HEK293 (cell line): ENCODE results near the gene MDGA2.

Experiments used
- CTCF ChIA-PET: fragments of 350-600 bp; formaldehyde crosslinking; extraction: SDS; loops from one replicate; lab custom pipeline; 2021; ENCODE audit warnings: antibody characterized with exemption; lab: Yijun Ruan, JAX
- POLR2A ChIA-PET: fragments of 300-600 bp; formaldehyde crosslinking; extraction: SDS; loops from one replicate; lab custom pipeline; 2020; ENCODE audit warnings: antibody characterized with exemption, inconsistent platforms; lab: Yijun Ruan, JAX
- H3K27ac ChIP-seq: fragments of 200-500 bp; sonication (Bioruptor generic); 2 replicates; pipeline ENCODE4 v1.5.1; 2014; ENCODE audit warnings: low read depth, low read length, control low read depth, inconsistent platforms; ENCODE audit errors: extremely low read depth
- H3K36me3 ChIP-seq, 2 experiments: fragments of 200-500 bp in 1 of 2; sonication (Bioruptor generic) in 1 of 2; 1 replicate in 1 of 2; 2 replicates in 1 of 2; pipeline ENCODE4 v1.5.1; 2014 to 2017; ENCODE audit warnings: inconsistent platforms in 2 of 2, low read length in 2 of 2; ENCODE audit not compliant: control insufficient read depth in 2 of 2, insufficient read depth in 1 of 2
- H3K4me1 ChIP-seq: fragments of 200-500 bp; sonication (Bioruptor generic); 2 replicates; pipeline ENCODE4 v1.5.1; 2014; ENCODE audit warnings: mild to moderate bottlenecking, low read length, inconsistent platforms; ENCODE audit not compliant: control insufficient read depth, insufficient read depth
- H3K4me3 ChIP-seq: 2 replicates; pipeline ENCODE4 v1.5.1; 2011; ENCODE audit warnings: low read depth, mild to moderate bottlenecking, control low read depth, low read length, moderate library complexity
- H3K9me3 ChIP-seq: fragments of 200-500 bp; sonication (Bioruptor generic); 2 replicates; pipeline ENCODE4 v1.5.1; 2014; ENCODE audit warnings: low read depth, low read length, inconsistent platforms; ENCODE audit not compliant: control insufficient read depth, insufficient read depth
- ELK4 ChIP-seq: IDR thresholded peaks from 2 replicates; pipeline ENCODE4 v1.6.1; 2011; ENCODE audit warnings: mild to moderate bottlenecking, low read depth, low read length, borderline replicate concordance
- HOXA7 ChIP-seq: sonication (generic); formaldehyde crosslinking; IDR thresholded peaks from 2 replicates; pipeline ENCODE4 v1.8.1; 2022; ENCODE audit warnings: missing genetic modification reagents, borderline replicate concordance
- PATZ1 ChIP-seq: fragments of 450-650 bp; formaldehyde crosslinking; IDR thresholded peaks from 2 replicates; pipeline ENCODE4 v1.5.1; 2016; ENCODE audit warnings: missing biosample characterization, missing genetic modification characterization
- RBAK ChIP-seq: fragments of 450-650 bp; formaldehyde crosslinking; IDR thresholded peaks from 2 replicates; pipeline ENCODE4 v1.5.1; 2016; ENCODE audit warnings: missing biosample characterization, missing genetic modification characterization
- SETDB1 ChIP-seq: IDR thresholded peaks from one replicate; pipeline ENCODE4 v1.6.1; 2017; ENCODE audit warnings: mild to moderate bottlenecking, low read length, moderate library complexity, mixed read lengths; ENCODE audit not compliant: insufficient read length
- TRIM28 ChIP-seq: IDR thresholded peaks from 2 replicates; pipeline ENCODE4 v1.6.1; 2011; ENCODE audit warnings: low read length, control low read depth, borderline replicate concordance
- ZBTB6 ChIP-seq: fragments of 450-650 bp; formaldehyde crosslinking; IDR thresholded peaks from 2 replicates; pipeline ENCODE4 v1.5.1; 2017; ENCODE audit warnings: missing biosample characterization, missing genetic modification characterization
- ZEB2 ChIP-seq: fragments of 450-650 bp; formaldehyde crosslinking; IDR thresholded peaks from 2 replicates; pipeline ENCODE4 v1.5.1; 2016; ENCODE audit warnings: missing biosample characterization, missing genetic modification characterization
- ZFP37 ChIP-seq: fragments of 450-650 bp; formaldehyde crosslinking; IDR thresholded peaks from 2 replicates; pipeline ENCODE4 v1.5.1; 2016; ENCODE audit warnings: missing biosample characterization, missing genetic modification characterization
- ZNF114 ChIP-seq: fragments of 450-650 bp; formaldehyde crosslinking; IDR thresholded peaks from 2 replicates; pipeline ENCODE4 v1.5.0; 2017; ENCODE audit warnings: missing biosample characterization, missing genetic modification characterization
- ZNF292 ChIP-seq: fragments of 450-650 bp; formaldehyde crosslinking; IDR thresholded peaks from 2 replicates; pipeline ENCODE4 v1.5.1; 2016; ENCODE audit warnings: low read depth, missing biosample characterization, missing genetic modification characterization, borderline replicate concordance
- ZNF449 ChIP-seq: fragments of 450-650 bp; formaldehyde crosslinking; IDR thresholded peaks from 2 replicates; pipeline ENCODE4 v1.5.1; 2017; ENCODE audit warnings: missing biosample characterization, mild to moderate bottlenecking, missing genetic modification characterization, moderate library complexity
- ZNF585B ChIP-seq: fragments of 450-650 bp; formaldehyde crosslinking; IDR thresholded peaks from 2 replicates; pipeline ENCODE4 v1.5.1; 2016; ENCODE audit warnings: missing biosample characterization, missing genetic modification characterization
- ZNF623 ChIP-seq: fragments of 450-650 bp; formaldehyde crosslinking; IDR thresholded peaks from 2 replicates; pipeline ENCODE4 v1.5.1; 2016; ENCODE audit warnings: missing biosample characterization, missing genetic modification characterization
- ZSCAN23 ChIP-seq: fragments of 450-650 bp; formaldehyde crosslinking; IDR thresholded peaks from 2 replicates; pipeline ENCODE4 v1.5.1; 2016; ENCODE audit warnings: missing biosample characterization, missing genetic modification characterization
- ZSCAN30 ChIP-seq: fragments of 450-650 bp; IDR thresholded peaks from 2 replicates; pipeline ENCODE4 v1.5.1; 2018; ENCODE audit warnings: missing biosample characterization, mild to moderate bottlenecking, missing genetic modification characterization, moderate library complexity
- TF ChIP-seq, protein P1 (sequence below): fragments of 450-650 bp; formaldehyde crosslinking; IDR thresholded peaks from 2 replicates; pipeline ENCODE4 v1.5.1; 2017; ENCODE audit warnings: missing biosample characterization, missing genetic modification characterization
- TF ChIP-seq, protein P2 (sequence below): fragments of 450-650 bp; formaldehyde crosslinking; conservative IDR thresholded peaks from 2 replicates; pipeline ENCODE4 v1.5.1; 2016; ENCODE audit warnings: low read depth, missing biosample characterization, missing genetic modification characterization

Gene MDGA2

DNA sequence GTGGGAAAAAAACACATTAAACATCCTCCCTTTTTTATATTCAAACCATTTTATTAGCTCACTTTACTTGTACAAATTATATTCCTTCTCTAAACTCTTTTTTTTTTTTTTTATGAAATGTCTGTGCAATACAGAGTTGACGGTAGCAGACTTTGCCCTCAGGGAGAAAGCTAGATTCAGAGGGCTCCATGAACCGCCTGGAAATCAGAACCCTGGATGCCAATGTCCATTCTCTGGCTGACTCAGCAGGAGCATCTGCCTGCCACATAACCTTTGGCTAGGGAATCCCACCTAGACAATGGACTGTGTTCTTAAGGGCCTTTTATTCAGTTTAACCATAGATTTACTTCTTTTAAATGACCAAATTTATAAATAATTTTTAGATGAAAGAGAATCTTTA is 467.0 kb downstream of the MDGA2 start:
- POLR2A ChIA-PET, result no interaction called here
- no peaks in the 10 kb centered on the region for H3K4me1 ChIP-seq
- H3K4me3 ChIP-seq, result no peak overlapping the region
- H3K36me3 ChIP-seq, result no peaks in the 10 kb centered on the region; a peak in 1 of 3 replicates
- CTCF ChIA-PET, result no interaction called here
- no peaks in the 10 kb centered on the region for H3K9me3 ChIP-seq
- no peak overlapping the region for H3K27ac ChIP-seq
- no peak for TF ChIP-seq ZFP37 (tag by site-specific recombination)
- no peak for TF ChIP-seq ZNF292 (tag by site-specific recombination)
- TF ChIP-seq PATZ1, result no peak
- no peak for TF ChIP-seq ZNF585B
- no peak for TF ChIP-seq ELK4
- TF ChIP-seq RBAK, result no peak
- TF ChIP-seq ZNF623, result no peak
- TF ChIP-seq ZSCAN23, result no peak
- TF ChIP-seq, protein P1, sequence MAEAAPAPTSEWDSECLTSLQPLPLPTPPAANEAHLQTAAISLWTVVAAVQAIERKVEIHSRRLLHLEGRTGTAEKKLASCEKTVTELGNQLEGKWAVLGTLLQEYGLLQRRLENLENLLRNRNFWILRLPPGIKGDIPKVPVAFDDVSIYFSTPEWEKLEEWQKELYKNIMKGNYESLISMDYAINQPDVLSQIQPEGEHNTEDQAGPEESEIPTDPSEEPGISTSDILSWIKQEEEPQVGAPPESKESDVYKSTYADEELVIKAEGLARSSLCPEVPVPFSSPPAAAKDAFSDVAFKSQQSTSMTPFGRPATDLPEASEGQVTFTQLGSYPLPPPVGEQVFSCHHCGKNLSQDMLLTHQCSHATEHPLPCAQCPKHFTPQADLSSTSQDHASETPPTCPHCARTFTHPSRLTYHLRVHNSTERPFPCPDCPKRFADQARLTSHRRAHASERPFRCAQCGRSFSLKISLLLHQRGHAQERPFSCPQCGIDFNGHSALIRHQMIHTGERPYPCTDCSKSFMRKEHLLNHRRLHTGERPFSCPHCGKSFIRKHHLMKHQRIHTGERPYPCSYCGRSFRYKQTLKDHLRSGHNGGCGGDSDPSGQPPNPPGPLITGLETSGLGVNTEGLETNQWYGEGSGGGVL, result no peak
- TF ChIP-seq HOXA7, result no peak
- no peak for TF ChIP-seq SETDB1
- TF ChIP-seq, protein P2, sequence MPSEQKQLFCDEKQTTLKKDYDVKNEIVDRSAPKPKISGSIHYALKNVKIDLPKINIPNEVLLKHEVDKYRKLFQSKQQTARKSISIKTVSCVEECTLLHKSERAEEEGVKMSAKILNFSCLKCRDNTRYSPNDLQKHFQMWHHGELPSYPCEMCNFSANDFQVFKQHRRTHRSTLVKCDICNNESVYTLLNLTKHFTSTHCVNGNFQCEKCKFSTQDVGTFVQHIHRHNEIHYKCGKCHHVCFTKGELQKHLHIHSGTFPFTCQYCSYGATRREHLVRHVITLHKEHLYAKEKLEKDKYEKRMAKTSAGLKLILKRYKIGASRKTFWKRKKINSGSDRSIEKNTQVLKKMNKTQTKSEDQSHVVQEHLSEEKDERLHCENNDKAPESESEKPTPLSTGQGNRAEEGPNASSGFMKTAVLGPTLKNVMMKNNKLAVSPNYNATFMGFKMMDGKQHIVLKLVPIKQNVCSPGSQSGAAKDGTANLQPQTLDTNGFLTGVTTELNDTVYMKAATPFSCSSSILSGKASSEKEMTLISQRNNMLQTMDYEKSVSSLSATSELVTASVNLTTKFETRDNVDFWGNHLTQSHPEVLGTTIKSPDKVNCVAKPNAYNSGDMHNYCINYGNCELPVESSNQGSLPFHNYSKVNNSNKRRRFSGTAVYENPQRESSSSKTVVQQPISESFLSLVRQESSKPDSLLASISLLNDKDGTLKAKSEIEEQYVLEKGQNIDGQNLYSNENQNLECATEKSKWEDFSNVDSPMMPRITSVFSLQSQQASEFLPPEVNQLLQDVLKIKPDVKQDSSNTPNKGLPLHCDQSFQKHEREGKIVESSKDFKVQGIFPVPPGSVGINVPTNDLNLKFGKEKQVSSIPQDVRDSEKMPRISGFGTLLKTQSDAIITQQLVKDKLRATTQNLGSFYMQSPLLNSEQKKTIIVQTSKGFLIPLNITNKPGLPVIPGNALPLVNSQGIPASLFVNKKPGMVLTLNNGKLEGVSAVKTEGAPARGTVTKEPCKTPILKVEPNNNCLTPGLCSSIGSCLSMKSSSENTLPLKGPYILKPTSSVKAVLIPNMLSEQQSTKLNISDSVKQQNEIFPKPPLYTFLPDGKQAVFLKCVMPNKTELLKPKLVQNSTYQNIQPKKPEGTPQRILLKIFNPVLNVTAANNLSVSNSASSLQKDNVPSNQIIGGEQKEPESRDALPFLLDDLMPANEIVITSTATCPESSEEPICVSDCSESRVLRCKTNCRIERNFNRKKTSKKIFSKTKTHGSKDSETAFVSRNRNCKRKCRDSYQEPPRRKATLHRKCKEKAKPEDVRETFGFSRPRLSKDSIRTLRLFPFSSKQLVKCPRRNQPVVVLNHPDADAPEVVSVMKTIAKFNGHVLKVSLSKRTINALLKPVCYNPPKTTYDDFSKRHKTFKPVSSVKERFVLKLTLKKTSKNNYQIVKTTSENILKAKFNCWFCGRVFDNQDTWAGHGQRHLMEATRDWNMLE (tag by site-specific recombination), result no peak
- TF ChIP-seq ZBTB6 (tag by site-specific recombination), result no peak
- no peak for TF ChIP-seq ZEB2 (tag by site-specific recombination)
- TF ChIP-seq ZNF449 (tag by site-specific recombination), result no peak
- TF ChIP-seq ZSCAN30 (tag by site-specific recombination), result no peak
- TF ChIP-seq ZNF114 (tag by site-specific recombination), result no peak
- no peak for TF ChIP-seq TRIM28
- TF ChIP-seq, all 188 proteins: peak for 0
